GF-D8 (cell line): Measurements from ENCODE around the gene BBX.

Source experiments
- DNase-seq: peaks from one replicate; lab custom pipeline; 2025; lab: John Stamatoyannopoulos, UW

The BBX gene

DNA sequence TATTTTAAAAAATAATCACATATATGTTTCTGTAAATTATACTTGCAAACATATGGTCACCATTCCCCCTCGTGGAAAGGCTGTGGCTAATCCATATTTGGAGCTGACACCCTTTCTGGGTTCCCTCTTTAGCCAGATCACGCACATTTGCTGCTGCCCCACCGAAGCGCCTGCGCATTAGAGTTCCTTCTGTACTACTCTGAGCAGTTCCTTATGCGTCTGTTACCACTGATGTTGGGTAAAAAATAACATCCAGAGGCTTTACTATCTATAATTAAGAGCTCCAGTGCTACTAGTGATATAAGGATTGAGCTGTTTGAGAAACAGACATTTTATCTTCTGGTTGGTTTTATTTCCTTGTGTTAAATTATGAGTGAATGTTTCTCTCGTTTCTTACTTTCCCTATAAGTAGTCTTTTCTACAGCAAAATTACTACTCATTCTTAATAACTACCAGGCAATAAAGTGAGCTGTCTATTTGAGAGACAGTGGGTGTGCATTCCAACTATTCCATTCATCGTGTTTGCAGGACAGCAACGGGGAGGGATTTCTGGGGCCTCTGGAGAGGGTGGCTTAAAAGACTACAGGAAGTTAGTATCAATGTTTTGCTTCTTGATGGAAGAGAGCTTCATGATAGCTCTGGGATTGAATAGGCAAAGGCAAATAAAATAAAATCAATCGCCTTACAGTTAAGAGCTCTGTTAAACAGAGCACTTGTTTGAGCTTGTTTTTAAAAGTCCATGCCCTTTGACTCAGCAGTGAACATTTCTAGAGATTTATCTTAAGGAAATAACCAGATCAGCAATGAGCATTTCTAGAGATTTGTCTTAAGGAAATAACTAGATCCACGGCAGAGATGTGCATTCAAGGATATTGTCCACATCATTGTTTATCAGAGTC is 322.9 kb downstream of the BBX start:
- DNase-seq = no peak

DNA sequence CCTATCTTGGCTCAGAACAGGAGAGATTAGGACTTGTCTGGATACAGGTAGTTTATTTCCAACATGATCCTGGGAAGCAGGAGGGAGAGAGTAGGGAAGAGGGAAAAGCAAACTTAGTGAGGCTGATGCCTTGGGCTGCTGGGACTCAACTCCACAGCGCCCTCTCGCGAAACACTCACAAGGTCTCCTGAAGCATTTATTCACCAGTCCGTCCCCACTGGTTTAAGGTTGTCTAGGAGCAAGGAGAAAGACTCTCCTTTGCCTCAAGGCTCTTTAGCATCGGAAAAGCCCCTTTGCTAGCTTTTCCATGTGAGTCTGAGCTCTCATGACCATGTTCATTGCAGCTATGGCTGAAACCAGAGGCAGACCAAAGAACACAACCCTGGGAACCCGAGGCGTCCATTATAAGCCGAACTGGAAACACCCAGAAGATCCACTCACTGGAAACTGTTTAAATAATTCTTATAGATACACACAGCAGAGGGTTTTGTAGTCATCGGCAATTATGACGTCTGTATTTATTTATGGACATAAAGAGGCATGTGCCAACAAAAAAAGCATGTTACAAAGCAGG is 323.6 kb downstream of the BBX start:
- no peak for DNase-seq

DNA sequence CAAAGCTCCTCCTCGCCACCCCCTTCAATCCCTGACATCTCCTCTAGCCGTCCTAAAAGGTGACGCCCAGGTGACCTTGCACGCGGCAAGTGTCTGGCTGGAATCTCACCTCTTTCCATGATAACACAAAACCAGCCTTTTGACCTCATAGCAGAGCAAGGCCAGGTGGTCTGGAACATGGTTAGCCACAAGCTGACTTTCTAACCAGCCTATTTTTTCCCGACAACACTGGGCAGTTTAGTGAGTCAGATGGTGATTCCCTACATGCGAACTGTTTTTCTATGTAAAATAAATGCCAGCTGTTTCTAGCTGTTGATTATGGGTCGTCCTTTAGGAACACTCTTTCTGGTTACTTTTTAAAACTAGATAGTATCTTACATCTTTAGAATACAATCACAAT is 325.0 kb downstream of the BBX start:
- no peak for DNase-seq

DNA sequence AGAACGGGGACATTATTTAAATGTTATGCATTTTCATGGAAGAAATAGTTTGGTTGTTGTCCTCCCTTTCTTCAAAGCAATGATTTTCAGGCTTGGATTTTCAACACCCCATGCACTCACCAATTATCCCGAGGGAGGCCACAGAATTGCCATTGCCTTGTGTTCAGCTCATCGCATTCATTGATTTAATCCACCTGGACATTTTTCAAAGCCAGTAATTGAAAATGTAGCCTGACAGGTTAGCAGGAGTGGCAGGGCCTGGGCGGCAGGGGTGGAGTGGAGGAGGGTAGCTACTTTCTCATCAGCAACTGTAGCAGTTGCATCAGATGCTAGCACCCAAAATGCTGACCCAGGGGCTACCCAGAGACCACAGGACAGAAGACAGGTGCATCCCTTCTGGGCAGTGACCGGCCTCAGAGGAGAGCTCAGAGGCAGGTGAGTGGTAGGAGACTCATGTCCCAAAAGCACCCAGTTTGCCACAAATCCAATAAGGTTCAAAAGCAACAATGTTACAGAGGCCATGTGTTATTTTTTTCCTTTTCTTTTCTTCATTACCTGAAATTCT is 325.7 kb downstream of the BBX start:
- no peak for DNase-seq

- DNase-seq = no peak
Observed at GRCh38 chr3:107850681-107851080, 327.9 kb downstream of the BBX start.

- no peak for DNase-seq
Observed at GRCh38 chr3:107853821-107854220, 331.1 kb downstream of the BBX start.

- DNase-seq = no peak
Observed at GRCh38 chr3:107854733-107855132, 332.0 kb downstream of the BBX start.

DNA sequence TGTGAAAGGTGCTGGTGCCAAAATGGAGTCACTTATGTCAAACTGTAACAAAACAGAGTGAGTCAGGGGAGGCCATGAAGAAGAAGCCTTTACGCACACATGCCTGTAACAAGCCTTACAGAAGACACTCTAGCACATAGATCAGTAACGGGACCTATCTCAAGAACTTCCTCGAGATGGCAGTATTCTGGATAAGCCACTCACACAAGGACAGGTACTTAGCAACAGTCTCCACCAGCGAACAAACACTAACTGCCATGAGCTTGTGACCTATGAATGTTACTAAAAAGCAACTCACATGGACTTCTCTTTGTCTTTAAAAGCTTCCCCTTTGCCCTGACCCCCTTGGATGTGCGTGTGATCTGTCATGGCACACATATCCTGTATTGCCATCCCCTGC is 332.9 kb downstream of the BBX start:
- no peak for DNase-seq

DNA sequence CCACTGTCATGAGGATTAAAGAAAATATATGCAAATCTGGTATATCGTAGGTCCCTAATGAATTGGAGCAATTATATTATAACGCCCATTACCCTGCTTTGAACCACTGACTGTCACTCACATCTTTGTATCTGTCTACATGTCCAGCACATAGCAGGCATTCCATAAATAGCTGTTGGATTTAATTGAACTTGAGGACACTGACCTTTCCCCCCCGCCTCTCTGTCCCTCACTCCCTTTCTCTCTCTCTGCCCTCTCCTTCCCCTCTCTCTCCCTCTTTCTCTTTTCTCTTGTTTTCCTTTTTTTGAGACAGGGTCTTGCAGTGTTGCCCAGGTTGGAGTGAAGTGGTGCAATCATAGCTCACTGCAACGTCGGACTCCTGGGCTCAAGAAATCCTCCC is 335.1 kb downstream of the BBX start:
- DNase-seq = no peak

DNA sequence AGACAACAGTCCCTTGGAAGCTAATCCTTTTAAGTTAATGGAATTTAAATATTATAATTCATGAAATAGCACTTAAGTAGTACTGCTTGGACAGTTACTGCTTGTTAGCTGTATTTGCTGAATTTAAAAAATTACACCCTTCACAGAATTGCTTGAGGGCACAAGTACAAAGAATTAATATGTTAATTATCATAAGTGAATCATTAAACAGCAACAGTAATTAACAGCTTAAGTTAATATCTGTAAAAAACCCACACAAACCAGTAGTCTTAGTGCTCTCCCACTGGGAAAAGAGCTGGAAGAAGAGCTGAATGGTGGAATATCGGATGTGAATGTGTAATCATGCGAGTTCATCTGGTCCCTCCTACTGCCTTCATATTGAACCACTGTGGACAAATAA is 336.1 kb downstream of the BBX start:
- no peak for DNase-seq
